Renal cortex interstitium (tissue), 11 donors: Measurements from ENCODE around the gene CALCOCO1. TPM values are rescaled to one million over a fixed set of nuclear protein-coding genes. Genes with fewer than 3 reads are reported as not detected.

Experiments used
- DNase-seq, 11 donors: peaks; one replicate each; pipeline ENCODE4 v3.0.0-alpha.2; 2013; ENCODE audit warnings: low read depth in 9 of 11, low spot score in 4 of 11; ENCODE audit errors: extremely low read depth in 1 of 11
- polyA plus RNA-seq, 3 donors: library from polyadenylated mRNA; unstranded; fragments of 120-200 nt; gene quantifications; one replicate each; pipeline ENCODE4 v1.2.1, GENCODE V29; 2013; ENCODE audit not compliant: insufficient read length in 3 of 3

CALCOCO1 gene
- polyA plus RNA-seq, 3 donors, result 118 to 141 (median 120) TPM

DNA sequence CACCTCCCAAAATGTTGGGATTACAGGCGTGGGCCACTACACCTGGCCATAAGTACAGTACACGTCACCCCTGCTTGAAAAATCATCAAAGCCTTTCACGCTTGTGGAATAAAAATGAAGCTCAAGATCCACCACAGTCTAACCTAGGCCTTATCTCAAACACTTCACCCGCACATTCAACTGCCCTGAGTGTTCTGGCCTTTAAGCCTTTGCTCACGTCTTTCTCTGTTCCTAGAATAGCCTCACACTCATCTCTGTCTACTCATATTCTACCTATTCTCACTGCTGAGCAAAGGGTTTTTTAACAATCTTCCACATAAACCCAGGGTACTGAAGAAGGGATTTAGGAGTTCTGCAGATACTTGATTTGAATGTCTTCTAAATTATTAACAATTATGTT lies 9.9 kb downstream of the CALCOCO1 start:
- no peak for DNase-seq

DNA sequence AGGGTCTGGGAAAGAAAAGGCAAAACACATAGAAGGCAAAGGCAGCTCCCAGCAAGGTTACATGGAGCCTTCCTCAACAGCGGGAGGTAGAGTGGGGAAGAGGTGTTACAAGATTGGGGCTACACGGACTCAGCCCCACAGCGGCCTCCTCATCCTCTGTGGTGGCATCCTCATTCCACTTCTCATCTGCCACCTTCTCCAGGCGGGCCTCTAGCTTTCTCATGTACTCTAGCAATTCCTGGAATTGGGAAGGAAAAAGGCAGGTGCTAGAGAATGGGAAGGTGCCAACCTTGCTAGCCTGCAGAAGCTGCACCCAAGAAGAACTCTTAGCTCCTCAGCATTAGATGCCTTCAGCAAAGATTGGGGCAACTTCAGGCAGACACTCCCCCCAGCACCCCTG lies 13.2 kb downstream of the CALCOCO1 start:
- DNase-seq, result no peak

DNA sequence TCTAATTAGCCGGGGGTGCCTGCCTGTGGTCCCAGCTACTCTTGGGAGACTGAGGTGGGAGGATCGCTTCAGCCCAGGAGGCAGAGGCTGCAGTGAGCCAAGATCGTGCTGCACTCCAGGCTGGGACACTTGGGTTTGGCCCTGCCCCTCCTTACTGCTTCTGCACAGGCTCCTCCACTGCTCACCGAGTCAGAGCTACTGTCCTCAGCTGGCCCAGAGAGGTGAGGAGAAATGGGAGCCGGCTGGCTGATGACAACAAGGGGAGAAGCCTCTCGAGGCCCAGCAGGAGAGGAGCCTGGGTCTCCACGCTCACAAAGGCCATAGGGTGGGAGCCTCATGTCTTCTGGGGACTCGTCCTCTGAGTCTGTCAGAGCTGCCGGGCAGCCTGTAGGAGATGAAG lies 13.7 kb downstream of the CALCOCO1 start:
- no peak for DNase-seq

DNA sequence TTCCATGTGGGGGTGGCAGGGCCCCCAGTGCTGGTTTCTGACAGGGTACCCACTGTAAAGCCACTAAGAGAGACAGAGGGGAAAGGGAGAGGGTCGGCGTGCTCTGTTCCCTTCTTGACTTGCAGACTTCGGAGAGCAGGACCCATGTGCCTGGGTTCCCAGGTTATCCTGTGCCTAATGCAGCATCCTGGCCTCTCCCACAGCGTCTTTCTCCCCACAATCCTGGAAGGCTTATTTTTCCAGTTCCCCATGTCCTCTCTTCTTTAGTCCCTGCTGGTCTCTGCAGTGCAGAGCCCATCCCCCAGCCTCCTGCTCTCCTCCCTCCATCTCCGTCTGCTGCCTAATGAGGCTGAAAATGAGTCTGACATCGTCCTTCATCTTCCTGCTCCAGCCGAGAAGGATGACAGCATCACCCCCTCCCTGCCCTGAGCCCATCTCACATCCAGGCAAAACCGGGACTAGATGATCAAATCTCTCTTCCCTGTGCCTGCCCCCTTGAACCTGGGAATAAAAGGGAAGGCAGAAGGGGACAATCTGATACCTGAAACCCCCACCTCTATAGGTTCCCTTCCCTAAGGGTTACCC lies 15.1 kb downstream of the CALCOCO1 start:
- no peak for DNase-seq

DNA sequence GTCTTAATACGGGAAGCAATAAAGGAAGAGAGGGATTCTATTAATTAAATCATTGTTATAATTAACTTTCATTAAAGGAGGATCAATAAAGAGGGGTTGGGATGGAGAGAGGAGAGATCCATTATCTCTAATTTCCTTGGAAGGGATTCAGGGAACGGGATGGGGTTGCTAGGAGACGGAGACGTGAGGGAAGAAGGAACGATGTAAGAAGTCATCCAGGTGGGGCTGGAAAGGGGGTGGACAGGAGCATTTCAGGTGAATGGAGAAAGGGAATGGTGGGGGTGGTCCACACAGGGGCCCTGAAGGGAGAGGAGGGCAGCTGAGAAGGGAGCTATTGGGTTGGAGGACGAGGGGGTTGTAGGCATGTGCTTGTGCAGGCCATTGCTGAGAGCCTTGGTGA lies 17.2 kb downstream of the CALCOCO1 start:
- DNase-seq, result no peak

DNA sequence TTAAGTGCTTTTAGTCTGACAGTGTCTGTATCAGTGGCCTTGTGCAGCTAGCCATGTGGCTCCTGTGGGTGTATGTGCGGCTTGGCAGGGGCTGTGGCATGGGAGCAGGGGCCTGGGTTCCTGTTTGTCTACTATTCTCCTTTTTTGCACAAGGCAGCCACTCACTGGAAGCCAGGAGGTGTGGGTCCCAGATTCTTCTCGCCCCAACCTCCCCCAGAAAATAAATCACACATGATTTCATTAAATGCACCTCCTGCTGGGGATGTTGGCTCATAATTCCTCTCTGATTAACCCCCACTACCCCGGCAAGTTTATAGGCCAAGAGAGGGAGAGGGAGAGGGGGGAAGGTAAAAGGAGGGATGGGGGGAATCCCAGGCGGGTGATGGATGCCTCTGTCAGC lies 17.6 kb downstream of the CALCOCO1 start:
- no peak for DNase-seq

DNA sequence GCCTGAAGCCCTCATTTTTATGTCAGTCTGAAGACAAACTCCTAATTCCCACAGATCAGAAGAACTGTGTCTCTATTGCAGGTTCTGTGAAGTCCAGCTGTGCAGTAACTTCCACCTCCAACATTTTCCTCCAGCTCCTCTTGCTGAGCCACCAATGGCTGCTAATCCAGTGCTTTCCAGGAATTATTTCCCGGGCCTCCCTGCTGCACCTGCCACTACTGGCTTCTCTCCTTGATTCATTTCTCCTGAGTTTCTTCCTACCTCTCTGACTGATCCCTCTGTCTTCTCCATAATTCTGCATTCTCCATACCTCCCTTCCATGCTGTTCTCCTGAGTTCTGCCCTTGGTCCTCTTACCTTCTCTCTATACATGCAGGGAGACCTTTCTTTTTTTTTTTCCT lies 21.2 kb downstream of the CALCOCO1 start:
- DNase-seq, result no peak

DNA sequence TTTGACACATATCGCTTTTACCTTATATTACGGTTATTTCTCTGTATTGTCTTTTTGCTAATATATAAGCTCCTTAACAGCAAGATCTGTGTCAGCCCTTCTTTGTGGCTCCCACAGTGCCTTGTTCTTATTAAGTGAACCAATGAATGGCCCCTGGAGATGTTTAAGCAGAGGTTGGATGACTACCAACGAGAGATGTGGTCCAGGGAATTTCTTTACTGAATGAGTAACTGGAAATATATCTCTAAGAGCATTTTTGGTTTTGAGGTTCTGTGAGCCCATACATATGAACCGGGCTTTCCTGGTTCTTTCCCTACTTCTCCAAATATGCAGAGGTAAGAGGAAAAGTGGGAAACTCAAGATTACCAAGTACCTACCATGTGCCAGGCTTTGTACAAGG lies 23.5 kb downstream of the CALCOCO1 start:
- DNase-seq, result no peak

DNA sequence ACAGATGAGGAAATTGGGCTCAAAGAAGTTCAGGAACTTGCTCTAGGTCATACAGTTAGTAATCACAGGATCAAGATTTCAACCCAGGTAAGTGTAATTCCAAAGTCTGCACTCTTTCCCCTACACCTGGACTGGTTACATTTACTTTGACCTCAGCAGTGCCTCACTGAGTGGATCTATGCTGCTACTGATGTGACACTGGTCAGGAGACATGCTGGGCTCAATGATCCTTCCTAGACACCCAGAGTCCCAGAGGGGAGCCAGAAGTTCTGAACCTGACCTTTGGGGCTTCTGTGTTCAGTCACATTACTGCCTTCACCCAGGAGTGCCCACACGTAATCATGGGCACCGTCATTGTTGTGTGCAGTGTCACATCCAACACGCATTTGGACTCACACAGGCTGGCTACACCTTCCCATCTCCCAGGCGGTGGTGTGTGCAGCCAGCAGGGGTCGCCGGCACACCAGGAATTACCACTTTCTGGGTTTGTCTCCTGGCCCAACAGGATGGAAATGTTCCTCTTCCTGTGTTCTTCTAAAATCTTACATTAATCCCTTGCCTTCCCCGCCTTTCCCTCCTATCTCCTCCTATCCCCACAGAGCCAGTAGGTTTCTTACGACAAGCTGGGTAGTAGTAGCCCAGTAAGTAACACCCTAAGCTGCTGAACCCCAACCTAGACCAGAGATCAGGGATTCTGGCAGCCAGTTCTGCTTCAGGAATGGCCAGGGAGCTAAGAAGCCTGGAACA lies 25.6 kb downstream of the CALCOCO1 start:
- peak in 3 of 11 donors; percentile 53 to 70 (median 53) for DNase-seq

DNA sequence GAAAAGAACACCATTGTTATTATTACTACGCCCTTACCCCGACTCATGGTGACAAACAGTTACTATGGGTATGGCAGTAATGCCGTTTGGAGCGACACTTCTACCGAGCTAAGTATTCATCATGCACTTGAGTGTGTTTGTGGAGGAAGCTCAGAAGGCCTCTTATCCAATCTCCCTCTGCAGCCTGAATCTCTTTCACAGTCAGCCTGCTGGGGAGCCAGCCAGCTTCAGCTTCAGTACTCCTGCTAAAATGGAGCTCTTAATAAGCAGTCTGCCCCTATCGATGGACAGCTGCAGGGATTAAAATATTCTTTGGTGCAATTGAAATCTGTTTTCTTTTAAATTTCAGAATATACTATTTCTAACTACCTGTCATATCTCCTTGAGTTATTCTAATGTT lies 26.7 kb downstream of the CALCOCO1 start:
- DNase-seq, result no peak

DNA sequence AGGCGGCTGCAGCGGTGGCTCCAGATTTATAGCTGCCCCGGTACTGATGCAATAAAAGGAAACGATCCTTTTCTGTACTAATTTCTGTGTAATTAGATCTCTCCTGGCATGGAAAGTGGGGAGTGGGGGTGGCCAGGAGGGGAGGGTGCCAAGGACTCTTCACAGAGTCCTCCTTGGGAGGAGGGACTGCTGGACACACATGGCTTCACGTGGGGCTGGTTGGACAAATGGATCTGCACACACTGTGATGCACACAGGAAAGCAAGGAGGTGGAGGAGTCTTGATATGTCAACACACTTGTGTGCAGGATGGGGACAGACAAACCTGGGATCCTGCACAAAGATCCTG lies 27.6 kb downstream of the CALCOCO1 start:
- DNase-seq, result no peak

DNA sequence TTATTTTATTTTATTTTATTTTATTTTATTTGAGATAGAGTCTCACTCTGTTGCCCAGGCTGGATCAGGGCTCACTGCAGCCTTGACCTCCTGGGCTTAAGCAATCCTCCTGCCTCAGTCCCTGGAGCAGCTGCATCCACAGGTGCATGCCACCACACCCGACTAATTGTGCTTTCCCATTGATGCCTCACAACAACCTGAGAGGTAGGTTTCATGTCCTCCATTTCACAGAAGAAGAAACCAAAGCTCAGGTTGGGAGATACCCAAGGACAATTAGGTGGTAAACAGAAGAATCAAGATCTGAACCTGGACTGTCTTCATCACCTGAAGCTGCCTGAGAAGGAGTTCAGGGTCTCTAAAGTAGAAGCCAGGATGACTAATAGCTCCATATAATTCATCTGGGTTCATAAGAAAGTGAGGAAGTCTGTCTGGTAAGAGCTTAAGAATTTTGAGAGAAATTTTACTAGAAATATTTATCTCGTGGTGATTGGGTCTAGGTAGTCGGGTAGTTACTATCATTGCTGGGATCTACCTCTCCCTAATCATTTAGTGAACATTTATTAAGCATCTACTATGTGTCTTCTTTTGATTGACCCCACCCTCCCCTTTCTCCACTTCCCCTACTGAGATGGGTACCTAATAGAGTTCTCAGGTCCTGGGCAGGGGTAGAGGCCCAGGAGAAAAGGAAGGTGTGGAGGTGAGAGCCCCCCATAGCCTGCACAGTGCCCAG lies 28.1 kb downstream of the CALCOCO1 start:
- no peak for DNase-seq

DNA sequence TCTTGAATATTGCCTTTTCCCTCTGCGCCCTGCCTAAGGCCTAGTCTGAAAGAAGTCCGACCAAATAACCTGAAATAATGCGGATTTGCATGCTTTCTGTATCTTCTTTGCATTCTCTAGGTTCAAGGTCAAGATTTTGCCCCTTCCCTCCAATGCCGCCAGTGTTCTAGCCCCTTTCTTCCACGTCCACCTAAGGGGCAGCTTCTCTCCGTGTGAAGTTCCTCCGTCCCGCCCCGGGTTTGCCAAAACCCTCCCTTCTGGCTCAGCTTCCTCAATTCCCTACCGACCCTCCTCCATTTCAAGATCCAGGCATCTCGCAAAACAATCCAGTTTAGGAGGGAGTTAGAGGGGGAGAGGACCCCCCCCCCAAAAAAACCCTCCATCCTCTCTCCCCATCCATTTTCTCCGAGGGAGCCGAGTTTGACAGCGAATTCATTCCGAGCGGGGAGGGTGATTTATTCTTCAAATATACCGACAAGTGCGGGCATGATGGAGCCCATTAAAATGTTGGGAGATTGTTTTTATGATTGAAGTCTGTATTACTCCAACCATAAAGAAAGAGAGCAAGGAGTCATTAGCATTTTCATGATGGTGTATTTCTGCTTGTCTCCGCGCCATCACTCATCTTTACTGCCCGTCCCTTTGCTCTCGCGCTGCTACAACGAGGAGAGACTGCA lies 30.5 kb downstream of the CALCOCO1 start:
- DNase-seq, result peak in 2 of 11 donors; percentile 34 to 51

DNA sequence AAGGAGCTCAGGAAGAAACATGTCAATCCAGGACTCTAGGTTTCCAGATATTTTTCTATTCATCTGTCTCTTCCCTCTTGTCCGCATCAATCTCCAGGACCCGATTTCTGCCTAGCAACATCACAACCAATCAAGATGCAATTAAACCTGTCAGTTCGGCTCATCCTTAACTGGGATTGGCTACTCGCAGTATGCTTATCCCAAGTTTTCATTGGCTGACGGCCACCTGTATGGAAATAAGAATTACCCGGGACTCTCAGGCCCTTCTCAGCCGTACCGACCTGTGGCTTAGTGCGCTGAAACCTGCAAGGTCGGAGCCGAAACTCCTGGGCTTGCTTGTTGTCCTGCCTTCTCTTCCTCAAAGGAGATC lies 31.0 kb downstream of the CALCOCO1 start:
- DNase-seq, result peak in 9 of 11 donors; percentile 66 to 93 (median 87)

DNA sequence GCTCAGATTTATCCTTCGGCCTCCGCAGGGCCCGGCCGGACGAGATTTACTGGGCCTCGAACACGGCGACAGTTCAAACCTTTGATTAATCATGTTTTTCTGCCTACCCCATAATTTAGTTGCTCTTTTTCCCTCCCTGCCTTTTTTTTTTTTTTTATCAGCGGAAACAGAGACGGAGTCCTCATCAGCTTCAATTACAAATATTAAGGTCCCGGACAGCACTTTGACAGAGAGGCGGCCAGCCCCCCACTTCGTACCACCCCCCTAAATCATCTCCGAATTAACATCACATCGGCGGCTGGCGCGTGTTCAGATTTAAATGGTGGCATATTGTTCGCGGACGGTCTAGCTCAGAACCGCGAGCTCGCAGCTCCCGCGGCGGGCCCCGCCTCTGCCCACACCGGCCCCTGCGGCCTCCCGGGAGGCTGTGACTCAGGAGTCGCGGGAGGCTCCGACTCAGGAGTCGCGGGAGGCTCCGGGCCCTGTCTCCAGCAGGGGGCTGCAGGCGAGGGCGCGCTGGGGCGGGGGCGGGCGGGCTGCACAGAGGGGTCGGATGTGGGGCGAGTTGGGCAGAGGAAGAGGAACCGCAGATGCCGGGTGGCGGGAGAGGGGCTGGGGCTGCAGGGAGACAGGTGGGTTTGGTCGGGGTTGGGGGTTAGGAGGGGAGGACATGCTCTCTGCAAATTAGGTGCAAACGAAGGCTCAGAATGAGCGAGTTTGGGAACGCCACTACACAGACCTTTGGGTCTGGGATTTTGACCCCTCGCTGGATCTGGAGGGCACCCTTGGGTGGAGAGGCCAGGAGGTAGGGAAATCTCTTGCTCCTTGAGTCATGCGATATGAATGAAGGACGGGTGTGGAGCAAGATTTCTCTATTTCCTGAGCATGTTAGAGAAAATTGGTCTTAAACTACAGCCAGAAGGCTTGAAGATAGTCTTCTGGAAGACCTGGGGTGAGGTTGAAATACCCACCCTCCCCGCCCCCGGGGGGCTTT lies 31.8 kb downstream of the CALCOCO1 start:
- peak in 1 of 11 donors; percentile 36 for DNase-seq

DNA sequence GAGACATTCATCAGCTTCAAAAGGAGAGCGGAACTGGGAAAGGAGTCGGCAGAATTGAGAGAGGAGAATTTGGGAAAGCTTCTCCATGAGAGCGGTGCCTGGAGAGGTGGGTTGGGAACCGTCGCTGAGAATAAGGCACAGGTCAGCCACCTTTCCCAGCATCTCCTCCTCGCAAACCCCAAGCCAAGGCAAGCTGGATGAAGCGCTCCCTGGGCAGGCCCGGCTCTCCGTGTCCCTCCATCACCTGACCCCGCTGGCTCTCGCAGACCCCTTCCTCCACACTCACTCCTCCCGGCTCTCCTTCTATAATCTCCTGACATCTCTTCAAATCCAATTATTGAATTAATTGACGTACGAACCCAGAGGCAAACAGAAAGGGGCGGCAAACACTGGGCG lies 32.5 kb downstream of the CALCOCO1 start:
- no peak for DNase-seq

DNA sequence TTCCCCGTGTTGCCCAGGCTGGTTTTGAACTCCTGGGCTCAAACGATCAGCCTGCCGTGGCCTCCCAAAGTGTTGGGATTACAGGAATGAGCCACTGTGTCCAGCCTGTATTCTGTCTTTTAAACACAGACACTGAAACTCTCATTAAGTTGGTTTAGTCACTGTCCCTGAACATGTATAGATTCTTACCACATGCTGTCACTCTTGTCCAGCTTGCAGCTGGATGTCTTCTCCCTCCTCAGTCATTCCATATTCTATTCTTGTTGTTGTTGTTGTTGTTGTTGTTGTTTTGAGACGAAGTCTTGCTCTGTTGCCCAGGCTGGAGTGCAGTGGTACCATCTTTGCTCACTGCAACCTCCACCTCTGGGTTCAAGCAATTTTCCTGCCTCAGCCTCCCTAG lies 39.1 kb downstream of the CALCOCO1 start:
- no peak for DNase-seq

DNA sequence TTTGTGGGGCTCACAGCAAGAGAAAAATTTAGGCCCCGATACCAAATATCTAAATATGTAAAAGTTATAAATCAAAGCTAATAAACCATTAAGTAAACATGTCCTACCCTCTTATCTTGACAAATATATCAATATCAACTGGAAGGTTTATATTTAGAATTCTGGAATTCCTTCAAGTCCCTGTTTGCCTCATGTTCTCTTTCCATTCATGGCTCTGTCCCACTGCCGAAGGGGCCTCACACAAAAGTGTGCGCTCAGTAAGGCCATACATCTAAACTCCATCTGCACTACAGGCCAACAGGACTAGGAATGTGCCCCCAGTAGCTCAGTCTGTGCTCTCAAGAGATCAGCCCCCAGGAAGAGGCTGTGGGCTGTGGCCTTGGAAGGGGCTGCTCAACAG lies 40.8 kb downstream of the CALCOCO1 start:
- DNase-seq, result no peak
